Gastrocnemius medialis (tissue), 4 donors: ENCODE measurements around the gene FAM83G. TPM values are rescaled to one million over a fixed set of nuclear protein-coding genes. Genes with fewer than 3 reads are reported as not detected.

Source experiments
- ATAC-seq, 2 donors: fragments of 150-250 bp; one replicate each; pipeline ENCODE4 v1.9.1; 2016
- DNase-seq, 2 donors: peaks; one replicate each; pipeline ENCODE4 v3.0.0-alpha.2; 2019
- H3K27ac ChIP-seq, 4 donors: fragments of 200-600 bp; sonication (generic); 1 replicate in 1 of 4; 2 replicates in 3 of 4; pipeline ENCODE4 v1.5.1; 2016 to 2018; ENCODE audit warnings: mild to moderate bottlenecking in 2 of 4, moderate library complexity in 1 of 4
- H3K27me3 ChIP-seq, 3 donors: fragments of 200-600 bp; sonication (generic) in 2 of 3; 1 replicate in 1 of 3; 2 replicates in 2 of 3; pipeline versions ENCODE4 v1.5.1 to v1.6.0; 2016 to 2019; ENCODE audit warnings: mild to moderate bottlenecking in 1 of 3, moderate library complexity in 1 of 3
- H3K36me3 ChIP-seq, 2 donors: fragments of 200-600 bp; sonication (generic) in 1 of 2; one replicate each; pipeline ENCODE4 v1.5.1; 2017 to 2018
- H3K4me1 ChIP-seq, 2 donors: fragments of 200-600 bp; sonication (generic) in 1 of 2; one replicate each; pipeline ENCODE4 v1.5.1; 2016 to 2017; ENCODE audit warnings: mild to moderate bottlenecking in 2 of 2
- H3K4me3 ChIP-seq, 4 donors: fragments of 200-600 bp; sonication (generic) in 3 of 4; 1 replicate in 1 of 4; 2 replicates in 3 of 4; pipeline ENCODE4 v1.5.1; 2016 to 2019; ENCODE audit warnings: mild to moderate bottlenecking in 2 of 4
- H3K9me3 ChIP-seq, 3 donors: fragments of 200-600 bp; sonication (generic) in 2 of 3; 1 replicate in 1 of 3; 2 replicates in 2 of 3; pipeline ENCODE4 v1.5.1; 2016 to 2019
- POLR2A ChIP-seq, 2 donors: fragments of 450-650 bp; IDR thresholded peaks; one replicate each; pipeline ENCODE4 v1.6.1; 2017; ENCODE audit warnings: antibody characterized with exemption in 2 of 2, mild to moderate bottlenecking in 2 of 2, moderate library complexity in 2 of 2
- in situ Hi-C, 4 donors: fragments of 200-750 bp; cut with MboI; loops; one replicate each; pipeline versions ENCODE4 v1.15.0 to v1.8.0; 2017; ENCODE audit warnings: low sequenced_read_pairs in 4 of 4
- intact Hi-C: fragments of 100-400 bp; cut with DNase I; formaldehyde crosslinking; loops from one replicate; pipeline ENCODE4 v1.15.1; 2023; ENCODE audit warnings: low total_unique reads
- total RNA-seq, 4 donors: library from RNA; depleted of rRNA; stranded (reverse); fragments of >200 nt; gene quantifications; one replicate each; pipeline versions ENCODE4 v1.1.0 to v1.2.3, GENCODE V29; 2016
- TF ChIP-seq, protein P1 (sequence below), 5 experiments: fragments of 450-650 bp in 3 of 5; fragments of 200-600 bp in 2 of 5; sonication (generic) in 2 of 5; IDR thresholded peaks in 4 of 5; conservative IDR thresholded peaks in 1 of 5; 1 replicate in 4 of 5; 2 replicates in 1 of 5; pipeline ENCODE4 v1.5.1; 2016 to 2019; ENCODE audit warnings: antibody characterized with exemption in 5 of 5, mild to moderate bottlenecking in 3 of 5, moderate library complexity in 3 of 5

Gene FAM83G
- total RNA-seq, 4 donors from 2014 or later: 8.2 to 25.6 (median 16.9) TPM

DNA sequence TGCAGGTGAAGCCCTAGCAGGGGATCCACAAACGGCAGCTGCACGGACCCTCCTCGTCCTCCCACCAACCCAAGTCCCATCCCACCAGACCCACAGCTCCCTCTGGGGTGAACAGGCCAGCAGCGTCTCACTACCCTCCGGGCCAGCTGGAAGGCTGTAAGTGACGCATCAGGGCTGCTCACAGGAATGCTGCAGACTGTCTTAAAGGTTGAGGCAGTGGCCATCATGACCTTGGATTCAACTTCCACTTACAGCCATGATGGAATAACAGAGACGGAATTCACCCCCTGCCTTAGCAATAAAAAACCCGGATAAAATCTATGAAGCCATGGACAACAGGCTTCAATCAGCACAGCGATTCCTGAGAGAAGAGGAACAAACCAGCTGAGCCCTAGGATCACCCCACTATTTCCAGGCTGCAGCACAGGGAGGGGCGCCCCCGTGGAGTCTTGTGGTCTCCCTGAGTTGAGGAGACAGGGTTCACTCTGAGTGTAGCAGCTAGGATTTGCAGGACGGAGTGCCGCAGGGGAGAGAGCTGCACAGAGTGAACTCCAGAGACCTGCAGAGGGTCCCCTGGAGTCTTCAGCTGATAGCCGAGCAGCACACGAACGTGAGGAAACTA lies 10.5 kb downstream of the FAM83G start:
- Histone ChIP-seq H3K36me3 (no peaks in the 10 kb centered on the region), H3K27ac (no peak overlapping the region), H3K4me1 (no peaks in the 10 kb centered on the region), H3K4me3 (no peak overlapping the region), H3K27me3 (no peaks in the 10 kb centered on the region), H3K9me3 (no peaks in the 10 kb centered on the region)
- DNase-seq: no peak
- intact Hi-C loops (no loop called here), in situ Hi-C loops (no loop called here)
- no peak for TF ChIP-seq POLR2A (IDR thresholded peaks at IDR 0.05)
- TF ChIP-seq, protein P1, sequence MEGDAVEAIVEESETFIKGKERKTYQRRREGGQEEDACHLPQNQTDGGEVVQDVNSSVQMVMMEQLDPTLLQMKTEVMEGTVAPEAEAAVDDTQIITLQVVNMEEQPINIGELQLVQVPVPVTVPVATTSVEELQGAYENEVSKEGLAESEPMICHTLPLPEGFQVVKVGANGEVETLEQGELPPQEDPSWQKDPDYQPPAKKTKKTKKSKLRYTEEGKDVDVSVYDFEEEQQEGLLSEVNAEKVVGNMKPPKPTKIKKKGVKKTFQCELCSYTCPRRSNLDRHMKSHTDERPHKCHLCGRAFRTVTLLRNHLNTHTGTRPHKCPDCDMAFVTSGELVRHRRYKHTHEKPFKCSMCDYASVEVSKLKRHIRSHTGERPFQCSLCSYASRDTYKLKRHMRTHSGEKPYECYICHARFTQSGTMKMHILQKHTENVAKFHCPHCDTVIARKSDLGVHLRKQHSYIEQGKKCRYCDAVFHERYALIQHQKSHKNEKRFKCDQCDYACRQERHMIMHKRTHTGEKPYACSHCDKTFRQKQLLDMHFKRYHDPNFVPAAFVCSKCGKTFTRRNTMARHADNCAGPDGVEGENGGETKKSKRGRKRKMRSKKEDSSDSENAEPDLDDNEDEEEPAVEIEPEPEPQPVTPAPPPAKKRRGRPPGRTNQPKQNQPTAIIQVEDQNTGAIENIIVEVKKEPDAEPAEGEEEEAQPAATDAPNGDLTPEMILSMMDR (IDR thresholded peaks at IDR 0.05 in 4 of 5, conservative IDR thresholded peaks at IDR 0.05 in 1 of 5): no peak
- no peak for ATAC-seq

DNA sequence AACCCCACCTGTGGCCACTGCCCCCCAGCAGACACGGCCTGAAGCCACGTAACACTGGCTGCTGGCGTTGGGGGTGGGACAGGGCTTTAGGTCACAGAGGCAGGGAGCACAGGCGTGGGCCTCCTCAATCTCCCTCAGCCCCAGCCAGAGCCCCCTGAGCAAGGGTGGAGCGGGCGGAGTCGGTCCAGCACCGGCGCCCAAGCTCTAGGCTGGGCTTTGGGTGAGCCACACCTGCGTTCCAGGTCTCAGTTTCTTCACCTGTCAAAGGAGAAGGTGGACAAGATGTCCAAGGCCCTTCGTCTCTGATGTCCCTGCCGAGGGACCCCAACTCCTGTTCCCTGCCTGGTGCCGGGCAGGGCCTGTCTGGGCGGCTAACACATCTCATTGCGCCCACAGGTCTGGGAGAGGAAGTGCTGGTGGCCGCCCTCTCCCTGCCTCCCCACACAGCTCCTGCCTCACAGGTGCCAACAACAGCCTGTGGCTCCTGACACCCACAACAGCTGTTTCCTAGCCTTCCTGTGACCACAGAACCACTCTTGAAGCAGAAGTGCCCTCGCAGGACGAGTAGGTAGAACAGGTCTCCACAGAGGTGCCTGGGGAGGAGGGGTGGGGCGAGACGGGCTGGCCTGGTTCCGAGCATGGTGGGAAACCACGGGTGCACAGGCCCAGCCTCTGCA lies 12.0 kb downstream of the FAM83G start:
- in situ Hi-C loops: no loop called here
- no peaks in the 10 kb centered on the region for H3K36me3 ChIP-seq

DNA sequence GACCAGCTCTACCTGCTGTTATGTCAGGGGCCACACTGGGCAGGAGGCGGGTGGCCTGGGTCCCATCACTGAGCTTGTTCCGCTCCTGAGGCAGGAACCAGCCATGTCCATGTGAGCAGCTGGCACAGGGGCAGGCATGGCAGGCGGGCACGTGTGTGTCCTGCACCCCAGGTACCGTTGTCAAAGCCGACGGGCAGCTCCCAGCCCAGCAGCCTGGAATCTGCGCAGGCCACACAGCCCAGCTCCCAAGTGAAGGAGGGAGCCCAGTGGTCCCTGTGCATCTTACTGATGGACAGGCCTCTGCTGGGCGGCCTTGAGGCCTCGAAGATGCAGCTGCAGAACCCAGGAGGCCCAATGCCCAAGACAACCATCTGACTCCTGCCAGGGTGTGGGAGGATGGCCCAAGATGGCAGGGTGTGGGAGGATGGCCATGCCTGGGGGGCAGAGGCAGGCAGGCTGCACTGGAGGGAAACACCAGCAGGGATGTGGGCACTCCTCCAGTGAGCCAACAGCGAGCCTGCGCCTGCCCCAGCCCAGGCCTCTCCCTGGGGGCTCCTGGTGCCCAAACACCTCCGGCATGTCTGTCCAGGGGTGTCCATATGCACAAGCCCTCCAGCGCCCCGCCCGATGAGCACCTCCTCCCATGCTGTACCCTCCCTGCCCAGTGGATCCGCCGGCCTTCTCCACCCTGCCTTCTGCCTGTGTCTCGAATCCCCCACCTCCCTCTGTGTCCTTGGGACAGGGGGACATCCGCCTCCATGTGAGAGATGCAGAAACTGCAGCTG lies 12.8 kb downstream of the FAM83G start:
- H3K27ac ChIP-seq: no peak overlapping the region
- TF ChIP-seq, protein P1 (IDR thresholded peaks at IDR 0.05 in 4 of 5, conservative IDR thresholded peaks at IDR 0.05 in 1 of 5): no peak
- TF ChIP-seq POLR2A (IDR thresholded peaks at IDR 0.05): no peak

More for the DNA sequence above, 12.0 kb downstream of the FAM83G start:
- Histone ChIP-seq H3K4me1 (no peaks in the 10 kb centered on the region), H3K27ac (no peak overlapping the region), H3K4me3 (no peak overlapping the region), H3K9me3 (no peaks in the 10 kb centered on the region), H3K27me3 (no peaks in the 10 kb centered on the region)
- DNase-seq (no peak), ATAC-seq (no peak)
- intact Hi-C loops: no loop called here
- TF ChIP-seq, protein P1 (IDR thresholded peaks at IDR 0.05 in 4 of 5, conservative IDR thresholded peaks at IDR 0.05 in 1 of 5): no peak
- TF ChIP-seq POLR2A (IDR thresholded peaks at IDR 0.05): no peak

DNA sequence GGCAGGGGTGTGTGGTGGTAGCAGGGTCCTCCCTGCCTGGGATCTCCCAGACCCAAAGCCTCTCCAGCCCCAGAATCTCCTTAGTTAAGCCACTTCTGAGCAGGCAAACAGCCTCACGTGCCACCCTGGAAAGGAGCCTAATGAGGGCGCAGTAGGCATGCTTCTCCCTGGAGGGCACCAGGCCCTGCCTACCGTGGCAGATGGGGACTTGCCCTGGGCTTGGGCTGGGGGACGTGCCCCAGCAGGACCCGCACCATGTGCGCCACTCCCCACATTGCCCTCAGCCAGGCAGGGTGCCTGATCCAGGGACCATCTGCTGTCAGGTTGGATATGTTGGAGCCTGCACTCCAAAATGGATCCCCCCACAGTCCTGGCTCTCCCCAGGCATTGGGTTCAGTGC lies 14.2 kb downstream of the FAM83G start:
- Histone ChIP-seq H3K27ac (no peak overlapping the region), H3K27me3 (no peaks in the 10 kb centered on the region), H3K36me3 (no peaks in the 10 kb centered on the region), H3K4me3 (no peak overlapping the region), H3K9me3 (no peaks in the 10 kb centered on the region), H3K4me1 (no peaks in the 10 kb centered on the region)
- in situ Hi-C loops: no loop called here
- TF ChIP-seq, protein P1 (IDR thresholded peaks at IDR 0.05 in 4 of 5, conservative IDR thresholded peaks at IDR 0.05 in 1 of 5): no peak
- TF ChIP-seq POLR2A (IDR thresholded peaks at IDR 0.05): no peak
- ATAC-seq: no peak
- no peak for DNase-seq
- intact Hi-C loops: no loop called here

More for the DNA sequence above, 12.8 kb downstream of the FAM83G start:
- ATAC-seq (no peak), DNase-seq (no peak)
- no peaks in the 10 kb centered on the region for H3K4me1 ChIP-seq
- no peaks in the 10 kb centered on the region for H3K36me3 ChIP-seq
- in situ Hi-C loops (no loop called here), intact Hi-C loops (no loop called here)
- H3K27me3 ChIP-seq: no peaks in the 10 kb centered on the region
- no peak overlapping the region for H3K4me3 ChIP-seq
- H3K9me3 ChIP-seq: no peaks in the 10 kb centered on the region
